ENCODE results near the gene PDHB. TPM values are rescaled to one million over a fixed set of nuclear protein-coding genes. Genes with fewer than 3 reads are reported as not detected.

PDHB gene
- total RNA-seq, 1 donor from 2014 or later = 76.9 TPM

DNA sequence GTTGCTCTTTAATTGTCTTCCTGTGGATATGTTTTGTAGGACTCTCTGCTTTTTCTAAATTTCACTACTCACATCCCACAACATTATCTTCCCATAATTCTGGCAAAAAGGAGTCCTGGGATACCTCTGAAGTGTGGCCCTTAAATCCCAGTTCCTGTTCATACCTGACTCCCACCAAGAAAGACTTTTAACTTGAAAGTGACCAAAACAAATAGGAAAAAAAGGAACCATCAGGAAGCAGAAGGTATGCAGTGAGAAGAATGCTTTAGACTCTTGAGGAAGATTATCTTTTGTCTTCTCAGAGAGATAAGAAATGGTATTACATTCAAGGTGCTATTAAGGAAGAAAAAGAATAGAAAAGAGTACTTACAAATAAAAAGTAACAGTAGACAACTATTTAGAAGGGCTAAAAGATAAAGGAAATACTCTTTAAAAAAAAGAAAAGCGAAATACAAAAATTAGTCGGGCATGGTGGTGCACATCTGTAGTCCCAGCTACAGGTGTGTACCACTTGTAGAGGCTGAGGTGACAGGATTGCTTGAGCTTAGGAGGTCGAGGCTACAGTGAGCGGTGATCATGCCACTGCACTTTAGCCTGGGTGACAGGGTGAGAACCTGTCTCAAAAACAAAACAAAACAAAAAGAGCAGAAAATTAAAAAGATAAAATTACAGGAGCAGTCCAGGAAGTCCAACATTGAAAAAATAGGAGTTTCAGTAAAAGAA is 54.1 kb downstream of the PDHB start:
- TF ChIP-seq, protein P1, sequence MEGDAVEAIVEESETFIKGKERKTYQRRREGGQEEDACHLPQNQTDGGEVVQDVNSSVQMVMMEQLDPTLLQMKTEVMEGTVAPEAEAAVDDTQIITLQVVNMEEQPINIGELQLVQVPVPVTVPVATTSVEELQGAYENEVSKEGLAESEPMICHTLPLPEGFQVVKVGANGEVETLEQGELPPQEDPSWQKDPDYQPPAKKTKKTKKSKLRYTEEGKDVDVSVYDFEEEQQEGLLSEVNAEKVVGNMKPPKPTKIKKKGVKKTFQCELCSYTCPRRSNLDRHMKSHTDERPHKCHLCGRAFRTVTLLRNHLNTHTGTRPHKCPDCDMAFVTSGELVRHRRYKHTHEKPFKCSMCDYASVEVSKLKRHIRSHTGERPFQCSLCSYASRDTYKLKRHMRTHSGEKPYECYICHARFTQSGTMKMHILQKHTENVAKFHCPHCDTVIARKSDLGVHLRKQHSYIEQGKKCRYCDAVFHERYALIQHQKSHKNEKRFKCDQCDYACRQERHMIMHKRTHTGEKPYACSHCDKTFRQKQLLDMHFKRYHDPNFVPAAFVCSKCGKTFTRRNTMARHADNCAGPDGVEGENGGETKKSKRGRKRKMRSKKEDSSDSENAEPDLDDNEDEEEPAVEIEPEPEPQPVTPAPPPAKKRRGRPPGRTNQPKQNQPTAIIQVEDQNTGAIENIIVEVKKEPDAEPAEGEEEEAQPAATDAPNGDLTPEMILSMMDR (conservative IDR thresholded peaks at IDR 0.05) = no peak
- no peaks in the 10 kb centered on the region for H3K9me3 Mint-ChIP-seq
- no peak overlapping the region for H3K4me3 Mint-ChIP-seq
- no peak overlapping the region for H3K27ac Mint-ChIP-seq
- peaks cover 10% of the 10 kb centered on the region for H3K4me1 Mint-ChIP-seq (ENCODE audit: unreplicated experiment)
- H3K27me3 Mint-ChIP-seq = no peaks in the 10 kb centered on the region
- no peak for DNase-seq (ENCODE audit: extremely low spot score, unreplicated experiment)
- peaks cover 4% of the 10 kb centered on the region for H3K36me3 Mint-ChIP-seq

DNA sequence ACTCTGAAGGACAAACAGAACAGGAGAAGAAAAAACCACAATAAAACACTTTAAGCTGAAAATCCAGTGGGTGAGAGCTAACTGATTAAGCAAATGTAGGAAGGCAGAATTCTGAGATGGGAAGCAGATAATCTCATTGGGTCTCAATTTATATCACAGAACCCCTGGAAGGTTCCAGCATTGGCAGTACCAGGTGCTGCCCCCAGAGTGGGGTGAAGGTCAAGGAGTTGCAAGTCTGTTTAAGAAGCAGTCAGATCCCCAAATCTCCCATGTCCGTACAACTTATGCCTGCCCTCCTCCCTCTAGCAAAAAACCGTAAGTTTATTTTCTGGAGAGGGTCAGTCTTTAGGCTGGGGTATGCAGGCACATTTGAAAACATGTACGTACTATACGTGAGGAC is 55.9 kb downstream of the PDHB start:
- Mint-ChIP-seq H3K27ac (no peak overlapping the region), H3K36me3 (peaks cover 3% of the 10 kb centered on the region), H3K4me3 (no peak overlapping the region), H3K27me3 (no peaks in the 10 kb centered on the region), H3K9me3 (no peaks in the 10 kb centered on the region), H3K4me1 (ENCODE audit: unreplicated experiment) (peaks cover 14% of the 10 kb centered on the region)
- DNase-seq (ENCODE audit: extremely low spot score, unreplicated experiment) = no peak
- TF ChIP-seq, protein P1 (conservative IDR thresholded peaks at IDR 0.05) = no peak

Other genes with a start within 250 kb of the PDHB start
- not detected in 2 replicates for gene DNASE1L3, start 222.9 kb downstream of the PDHB start, total RNA-seq (ENCODE audit: low replicate concordance)
- 15.7 and 25.4 TPM in 2 replicates for gene ABHD6, start 196.0 kb downstream of the PDHB start, total RNA-seq (ENCODE audit: low replicate concordance)
- gene RPP14, start 127.6 kb downstream of the PDHB start, total RNA-seq (ENCODE audit: low replicate concordance) = 22.1 and 23.3 TPM in 2 replicates
- 10.6 and 11.4 TPM in 2 replicates for gene HTD2, start 127.3 kb downstream of the PDHB start, total RNA-seq (ENCODE audit: low replicate concordance)
- 12.4 and 15.1 TPM in 2 replicates for gene PXK, start 100.9 kb downstream of the PDHB start, total RNA-seq (ENCODE audit: low replicate concordance)
- gene KCTD6, start 58.3 kb upstream of the PDHB start, total RNA-seq (ENCODE audit: low replicate concordance) = 23.5 and 24.9 TPM in 2 replicates
- 5.6 and 6.9 TPM in 2 replicates for gene ACOX2, start 103.4 kb upstream of the PDHB start, total RNA-seq (ENCODE audit: low replicate concordance)
- gene FAM107A, start 143.6 kb upstream of the PDHB start, total RNA-seq (ENCODE audit: low replicate concordance) = 2.9 and 4.5 TPM in 2 replicates
- 7.4 and 7.6 TPM in 2 replicates for gene FAM3D, start 232.9 kb upstream of the PDHB start, total RNA-seq (ENCODE audit: low replicate concordance)